BJ (cell line): ENCODE measurements around the gene NUP50. TPM values are rescaled to one million over a fixed set of nuclear protein-coding genes. Genes with fewer than 3 reads are reported as not detected.
A peak's percentile ranks its signal among the peaks of the same experiment; 100 is the strongest.

ENCODE experiments used
- CTCF ChIA-PET: fragments of 350-600 bp; formaldehyde crosslinking; extraction: SDS; loops from one replicate; lab custom pipeline; 2021; ENCODE audit warnings: antibody characterized with exemption, inconsistent platforms; lab: Yijun Ruan, JAX
- POLR2A ChIA-PET: fragments of 300-600 bp; sonication (Branson Sonifier 250); formaldehyde crosslinking; extraction: SDS; loops from one replicate; lab custom pipeline; 2021; ENCODE audit warnings: antibody characterized with exemption; lab: Charles Lee
- DNase-seq: peaks from one replicate; pipeline ENCODE4 v3.0.0-alpha.2; 2011; ENCODE audit warnings: low read depth
- H3K27me3 ChIP-seq: 2 replicates; pipeline ENCODE4 v1.6.0; 2011; ENCODE audit warnings: low read length; ENCODE audit not compliant: control insufficient read depth, insufficient read depth
- H3K36me3 ChIP-seq: 2 replicates; pipeline ENCODE4 v1.5.1; 2011; ENCODE audit warnings: low read length; ENCODE audit not compliant: control insufficient read depth, insufficient read depth
- H3K4me3 ChIP-seq: 2 replicates; pipeline ENCODE4 v1.5.1; 2011; ENCODE audit warnings: low read depth, mild to moderate bottlenecking, control low read depth, low read length
- polyA minus RNA-seq: library from RNA; depleted of rRNA, polyadenylated mRNA; stranded (reverse); fragments of >200 nt; gene quantifications from 2 replicates; pipeline ENCODE4 v1.2.3, GENCODE V29; 2011; rRNA and poly(A)+ RNA removed
- polyA plus RNA-seq: library from polyadenylated mRNA; depleted of rRNA; stranded (reverse); fragments of >200 nt; gene quantifications from 2 replicates; pipeline ENCODE4 v1.2.3, GENCODE V29; 2011; rRNA removed
- TF ChIP-seq, protein P1 (sequence below): IDR thresholded peaks from 2 replicates; pipeline ENCODE4 v1.5.1; 2011; ENCODE audit warnings: low read depth, mild to moderate bottlenecking, control low read depth, inconsistent platforms, low read length, moderate library complexity; ENCODE audit not compliant: insufficient read depth

Gene NUP50, protein sequence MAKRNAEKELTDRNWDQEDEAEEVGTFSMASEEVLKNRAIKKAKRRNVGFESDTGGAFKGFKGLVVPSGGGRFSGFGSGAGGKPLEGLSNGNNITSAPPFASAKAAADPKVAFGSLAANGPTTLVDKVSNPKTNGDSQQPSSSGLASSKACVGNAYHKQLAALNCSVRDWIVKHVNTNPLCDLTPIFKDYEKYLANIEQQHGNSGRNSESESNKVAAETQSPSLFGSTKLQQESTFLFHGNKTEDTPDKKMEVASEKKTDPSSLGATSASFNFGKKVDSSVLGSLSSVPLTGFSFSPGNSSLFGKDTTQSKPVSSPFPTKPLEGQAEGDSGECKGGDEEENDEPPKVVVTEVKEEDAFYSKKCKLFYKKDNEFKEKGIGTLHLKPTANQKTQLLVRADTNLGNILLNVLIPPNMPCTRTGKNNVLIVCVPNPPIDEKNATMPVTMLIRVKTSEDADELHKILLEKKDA
- polyA plus RNA-seq: 11.0 and 12.4 TPM in 2 replicates
- polyA minus RNA-seq: 12.5 and 13.3 TPM in 2 replicates

- CTCF ChIA-PET: interaction anchor here (0.8 to 3.6 kb wide), 6 partner anchors 9 to 61 kb away, joined by 3 to 18 read pairs (median 3); no protein-coding TSS in a partner anchor
- Histone ChIP-seq H3K27me3 (no peaks in the 10 kb centered on the region), H3K4me3 (peak within 1 kb of the TSS; percentile 89), H3K36me3 (peaks cover 2% of the 10 kb centered on the region; the same call in 1 of the 2 replicates)
- DNase-seq: peak; percentile 75
- TF ChIP-seq, protein P1, sequence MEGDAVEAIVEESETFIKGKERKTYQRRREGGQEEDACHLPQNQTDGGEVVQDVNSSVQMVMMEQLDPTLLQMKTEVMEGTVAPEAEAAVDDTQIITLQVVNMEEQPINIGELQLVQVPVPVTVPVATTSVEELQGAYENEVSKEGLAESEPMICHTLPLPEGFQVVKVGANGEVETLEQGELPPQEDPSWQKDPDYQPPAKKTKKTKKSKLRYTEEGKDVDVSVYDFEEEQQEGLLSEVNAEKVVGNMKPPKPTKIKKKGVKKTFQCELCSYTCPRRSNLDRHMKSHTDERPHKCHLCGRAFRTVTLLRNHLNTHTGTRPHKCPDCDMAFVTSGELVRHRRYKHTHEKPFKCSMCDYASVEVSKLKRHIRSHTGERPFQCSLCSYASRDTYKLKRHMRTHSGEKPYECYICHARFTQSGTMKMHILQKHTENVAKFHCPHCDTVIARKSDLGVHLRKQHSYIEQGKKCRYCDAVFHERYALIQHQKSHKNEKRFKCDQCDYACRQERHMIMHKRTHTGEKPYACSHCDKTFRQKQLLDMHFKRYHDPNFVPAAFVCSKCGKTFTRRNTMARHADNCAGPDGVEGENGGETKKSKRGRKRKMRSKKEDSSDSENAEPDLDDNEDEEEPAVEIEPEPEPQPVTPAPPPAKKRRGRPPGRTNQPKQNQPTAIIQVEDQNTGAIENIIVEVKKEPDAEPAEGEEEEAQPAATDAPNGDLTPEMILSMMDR: no peak
- POLR2A ChIA-PET: interaction anchor here (0.6 kb wide), 3 partner anchors 14 to 498 kb away, joined by 4 to 8 read pairs (median 4); no protein-coding TSS in a partner anchor
Measured at GRCh38 chr22:45163451-45164269, at the start of gene NUP50. TSS of gene NUP50 (plus strand) at chr22:45163925. CDS start at chr22:45168178, 4,253 bp downstream.

DNA sequence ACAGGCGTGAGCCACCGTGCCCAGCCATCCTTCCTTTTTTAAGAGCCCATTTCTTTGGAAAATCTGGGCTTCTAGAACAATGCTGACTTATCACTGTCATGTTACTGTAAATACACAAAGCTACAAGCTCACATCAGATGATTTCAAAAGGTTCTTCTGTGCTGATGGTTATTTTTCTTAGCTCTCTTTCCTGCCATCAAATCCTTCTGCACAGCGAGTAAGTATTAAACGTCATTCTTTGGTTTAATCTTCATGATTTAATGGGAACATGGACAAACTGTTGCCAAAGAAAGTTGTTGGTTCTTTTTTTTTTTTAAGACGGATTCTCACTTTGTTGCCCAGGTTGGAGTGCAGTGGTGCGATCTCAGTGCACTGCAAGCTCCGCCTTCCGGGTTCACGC, 43.3 kb upstream of the NUP50 start:
- Histone ChIP-seq H3K36me3 (no peaks in the 10 kb centered on the region), H3K27me3 (no peaks in the 10 kb centered on the region; the same call in 1 of the 2 replicates), H3K4me3 (no peak overlapping the region)
- TF ChIP-seq, protein P1: no peak
- ChIA-PET POLR2A (no interaction called here), CTCF (no interaction called here)
- DNase-seq: no peak

- ChIA-PET CTCF (no interaction called here), POLR2A (no interaction called here)
- Histone ChIP-seq H3K27me3 (no peaks in the 10 kb centered on the region; the same call in 1 of the 2 replicates), H3K4me3 (no peak overlapping the region), H3K36me3 (no peaks in the 10 kb centered on the region)
- TF ChIP-seq, protein P1: no peak
- no peak for DNase-seq
Measured at GRCh38 chr22:45120931-45121330, 42.8 kb upstream of the NUP50 start.

- no peaks in the 10 kb centered on the region for H3K27me3 ChIP-seq
- ChIA-PET CTCF (interaction anchor here (0.8 to 1.3 kb wide), 4 partner anchors 9 to 33 kb away, joined by 3 to 4 read pairs (median 3); no protein-coding TSS in a partner anchor), POLR2A (interaction anchor here (0.7 kb wide), 1 partner anchor 189 kb away, joined by 4 read pairs; no protein-coding TSS in a partner anchor)
- TF ChIP-seq, protein P1: no peak
- no peaks in the 10 kb centered on the region for H3K36me3 ChIP-seq
- DNase-seq: no peak
- H3K4me3 ChIP-seq: no peak overlapping the region
Measured at GRCh38 chr22:45124176-45124847, 39.4 kb upstream of the NUP50 start.
